GM23338 (cell line): ENCODE results near the gene ARHGAP1.

ENCODE experiments used
- CREB1 ChIP-seq: fragments of 250-450 bp; sonication (Bioruptor Pico); IDR thresholded peaks from 2 replicates; pipeline ENCODE4 v1.5.0; 2020; ENCODE audit warnings: low read depth, mild to moderate bottlenecking, moderate library complexity
- CTCF ChIP-seq, 2 experiments: fragments of 200-600 bp in 1 of 2; sonication (generic) in 1 of 2; conservative IDR thresholded peaks; 2 replicates each; pipeline versions ENCODE4 v1.5.1 to v1.6.1; 2016 to 2017; ENCODE audit warnings: antibody characterized with exemption in 2 of 2, low read depth in 2 of 2, mild to moderate bottlenecking in 2 of 2, moderate library complexity in 1 of 2
- EZH2phosphoT487 ChIP-seq: fragments of 200-600 bp; sonication (generic); IDR thresholded peaks from one replicate; pipeline ENCODE4 v1.8.1; 2018; ENCODE audit warnings: antibody characterized with exemption; ENCODE audit not compliant: unreplicated experiment
- POLR2AphosphoS5 ChIP-seq: IDR thresholded peaks from 2 replicates; pipeline ENCODE4 v1.6.1; 2016; ENCODE audit warnings: antibody characterized with exemption, low read depth

GRCh38 chr11:46738887-46739286, 38.5 kb upstream of the ARHGAP1 start:
- TF ChIP-seq CTCF (conservative IDR thresholded peaks at IDR 0.05; ENCODE audit: low read depth in 2 of 2): no peak
- TF ChIP-seq POLR2AphosphoS5: no peak
- no peak for TF ChIP-seq EZH2phosphoT487
- TF ChIP-seq CREB1 (CRISPR knock-in tag): no peak
